ENCODE data around the gene ZSWIM4.
"Not testable (repeated sequence)": the region's sequence is repeated elsewhere in the genome, so short reads cannot be mapped to it uniquely, and the experiment has no call there.

The ZSWIM4 gene

GRCh38 chr19:13778847-13779246 lies 16.4 kb upstream of the ZSWIM4 start:
- DNase-seq: no peak

DNA sequence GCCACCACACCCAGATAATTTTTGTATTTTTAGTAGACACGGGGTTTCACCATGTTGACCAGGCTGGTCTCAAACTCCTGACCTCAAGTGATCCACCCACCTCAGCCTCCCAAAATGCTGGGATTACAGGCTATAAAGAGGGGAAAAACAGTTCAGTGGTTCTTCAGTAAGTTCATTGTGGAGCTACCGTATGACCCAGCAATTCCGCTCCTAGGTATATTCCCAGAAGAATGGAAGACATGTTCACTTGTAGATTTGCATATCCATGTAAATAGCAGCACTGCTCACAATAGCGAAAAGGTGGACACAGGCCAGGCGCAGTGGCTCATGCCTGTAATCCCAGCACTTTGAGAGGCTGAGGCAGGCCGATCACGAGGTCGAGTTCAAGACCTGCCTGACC lies 15.4 kb upstream of the ZSWIM4 start:
- not testable (repeated sequence) for DNase-seq

GRCh38 chr19:13781547-13781946 lies 13.7 kb upstream of the ZSWIM4 start:
- peak; percentile 91 for DNase-seq

DNA sequence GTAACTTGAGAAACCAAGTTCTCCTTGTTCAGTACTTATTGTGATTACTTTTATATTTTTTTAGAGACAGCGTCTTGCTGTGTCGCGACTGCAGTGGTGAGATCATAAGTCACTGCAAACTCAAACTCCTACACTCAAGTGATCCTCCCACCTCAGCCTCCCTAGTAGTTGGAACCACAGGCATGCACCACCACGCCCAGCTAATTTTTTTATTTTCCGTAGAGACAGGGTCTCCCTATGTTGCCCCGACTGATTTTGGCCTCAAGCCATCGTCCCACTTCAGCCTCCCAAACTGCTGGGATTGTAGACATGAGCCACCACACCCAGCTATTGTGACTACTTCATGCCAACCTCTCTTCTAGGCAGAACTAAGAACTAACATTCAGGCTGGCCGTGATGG lies 12.7 kb upstream of the ZSWIM4 start:
- no peak for DNase-seq

- no peak for DNase-seq
These were observed 11.4 kb upstream of the ZSWIM4 start for GRCh38 chr19:13783565-13784500.

- peak; percentile 68 for DNase-seq
These were observed 10.4 kb upstream of the ZSWIM4 start for GRCh38 chr19:13784731-13785452.

GRCh38 chr19:13788991-13789390 lies 6.3 kb upstream of the ZSWIM4 start:
- DNase-seq: peak; percentile 73

GRCh38 chr19:13790354-13790753 lies 4.9 kb upstream of the ZSWIM4 start:
- DNase-seq: peak; percentile 36

DNA sequence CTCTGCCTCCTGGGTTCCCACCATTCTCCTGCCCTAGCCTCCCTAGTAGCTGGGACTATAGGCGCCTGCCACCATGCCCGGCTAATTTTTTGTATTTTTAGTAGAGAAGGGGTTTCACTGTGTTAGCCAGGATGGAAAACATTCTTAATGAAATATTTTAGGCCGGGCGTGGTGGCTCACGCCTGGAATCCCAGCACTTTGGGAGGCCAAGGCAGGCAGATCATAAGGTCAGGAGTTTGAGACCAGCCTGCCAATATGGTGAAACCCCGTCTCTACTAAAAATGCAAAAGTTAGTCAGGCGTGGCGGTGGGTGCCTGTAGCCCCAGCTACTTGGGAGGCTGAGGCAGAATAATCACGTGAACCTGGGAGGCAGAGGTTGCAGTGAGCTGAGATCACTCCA lies 1.9 kb upstream of the ZSWIM4 start:
- DNase-seq: not testable (repeated sequence)

DNA sequence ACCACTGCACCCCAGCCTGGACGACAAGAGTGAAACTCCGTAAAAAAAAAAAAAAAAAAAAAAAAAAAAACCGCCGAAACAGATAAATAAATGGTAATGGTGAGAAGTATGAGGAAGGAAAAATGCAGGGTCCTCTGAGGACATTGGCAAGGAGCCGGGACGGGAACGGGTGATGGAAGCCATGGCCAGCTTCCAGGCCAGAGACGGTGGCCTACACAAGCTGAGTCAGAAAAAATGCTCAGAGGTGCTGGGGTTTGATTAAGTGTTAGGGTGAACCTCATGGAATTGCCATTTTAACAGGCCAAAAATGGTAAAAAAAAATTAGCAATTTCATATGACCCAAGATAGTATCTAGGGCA lies 866 bp upstream of the ZSWIM4 start:
- peak; percentile 97 for DNase-seq

DNA sequence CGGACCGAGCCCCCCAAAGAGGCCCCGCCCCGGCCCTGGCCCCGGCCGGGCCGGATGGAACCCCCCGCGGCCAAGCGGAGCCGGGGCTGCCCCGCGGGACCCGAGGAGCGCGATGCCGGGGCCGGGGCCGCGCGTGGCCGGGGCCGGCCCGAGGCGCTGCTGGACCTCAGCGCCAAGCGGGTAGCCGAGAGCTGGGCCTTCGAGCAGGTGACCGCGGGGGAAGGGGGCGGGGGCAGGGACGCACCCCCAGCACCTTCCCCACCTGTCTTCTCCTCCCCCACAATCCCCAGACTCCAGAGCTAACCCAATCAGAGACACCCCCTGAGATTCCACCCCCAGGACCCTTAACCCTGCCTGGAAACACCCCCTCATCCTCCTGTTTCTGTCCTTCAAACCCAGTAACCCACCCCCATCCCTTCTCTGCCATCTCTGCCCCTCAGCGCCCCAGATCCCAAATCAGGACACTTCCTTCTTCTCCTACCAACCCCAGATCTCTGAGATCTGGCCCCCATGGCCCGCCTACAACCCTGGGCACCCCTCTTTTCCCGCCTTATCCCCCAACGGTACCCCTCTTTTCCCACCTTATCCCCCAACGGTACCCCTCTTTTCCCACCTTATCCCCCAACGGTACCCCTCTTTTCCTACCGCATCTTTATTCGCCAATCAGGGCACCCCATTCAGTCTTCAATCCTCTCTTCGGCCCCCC lies 505 bp downstream of the ZSWIM4 start:
- no peak for DNase-seq

- peak; percentile 84 for DNase-seq
These were observed 1.2 kb downstream of the ZSWIM4 start for GRCh38 chr19:13796301-13797057.

- no peak for DNase-seq
These were observed 1.8 kb downstream of the ZSWIM4 start for GRCh38 chr19:13797058-13797440.

DNA sequence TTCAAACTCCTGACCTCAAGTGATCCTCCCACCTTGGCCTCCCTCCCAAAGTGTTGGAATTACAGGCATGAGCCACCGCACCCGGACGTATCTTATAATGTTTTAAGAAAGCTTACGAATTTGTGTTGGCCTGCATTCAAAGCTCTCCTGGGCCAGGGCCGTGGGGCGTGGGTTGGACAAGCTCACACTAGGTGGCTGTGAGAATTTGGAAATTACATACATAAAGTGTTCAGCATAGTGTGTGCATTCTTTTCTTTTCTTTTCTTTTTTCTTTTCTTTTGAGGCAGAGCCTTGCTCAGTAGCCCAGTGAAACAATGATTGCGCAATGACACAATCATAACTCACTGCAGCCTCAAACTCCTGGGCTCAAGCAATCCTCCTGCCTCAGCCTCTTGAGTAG lies 2.6 kb downstream of the ZSWIM4 start:
- peak; percentile 69 for DNase-seq

DNA sequence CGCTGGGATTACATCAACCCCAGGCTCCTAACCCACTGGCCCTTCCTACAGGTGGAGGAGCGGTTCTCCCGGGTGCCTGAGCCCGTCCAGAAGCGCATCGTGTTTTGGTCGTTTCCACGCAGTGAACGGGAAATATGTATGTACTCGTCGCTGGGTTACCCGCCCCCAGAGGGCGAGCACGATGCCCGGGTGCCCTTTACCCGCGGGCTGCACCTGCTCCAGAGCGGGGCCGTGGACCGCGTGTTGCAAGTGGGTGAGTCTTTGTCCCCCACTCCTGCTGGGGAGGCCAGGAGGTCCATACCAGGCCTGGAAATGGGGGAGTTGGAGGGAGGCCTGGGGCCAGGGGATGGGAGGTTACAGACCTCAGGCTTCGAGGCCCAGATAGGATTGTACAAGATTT lies 4.4 kb downstream of the ZSWIM4 start:
- DNase-seq: no peak

DNA sequence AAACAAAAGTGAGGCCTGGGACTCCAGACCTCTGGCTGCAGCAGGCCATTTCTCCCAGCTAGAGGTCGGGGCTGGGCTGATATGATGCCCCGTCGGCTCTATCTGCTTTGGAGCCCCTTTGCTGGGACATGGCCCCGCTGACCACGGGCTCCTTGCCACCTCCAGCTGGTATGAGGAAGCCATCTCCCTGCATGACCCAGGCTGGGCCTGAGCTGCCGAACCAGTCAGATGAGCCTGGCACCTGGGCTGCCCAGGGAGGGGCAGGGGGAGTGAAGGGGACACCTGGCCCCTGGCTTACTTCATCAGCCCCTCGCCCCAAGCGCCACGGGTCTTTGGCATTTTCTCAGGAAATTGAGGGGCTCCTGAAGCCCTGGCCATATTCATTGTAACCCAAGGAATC lies 7.8 kb downstream of the ZSWIM4 start:
- no peak for DNase-seq

DNA sequence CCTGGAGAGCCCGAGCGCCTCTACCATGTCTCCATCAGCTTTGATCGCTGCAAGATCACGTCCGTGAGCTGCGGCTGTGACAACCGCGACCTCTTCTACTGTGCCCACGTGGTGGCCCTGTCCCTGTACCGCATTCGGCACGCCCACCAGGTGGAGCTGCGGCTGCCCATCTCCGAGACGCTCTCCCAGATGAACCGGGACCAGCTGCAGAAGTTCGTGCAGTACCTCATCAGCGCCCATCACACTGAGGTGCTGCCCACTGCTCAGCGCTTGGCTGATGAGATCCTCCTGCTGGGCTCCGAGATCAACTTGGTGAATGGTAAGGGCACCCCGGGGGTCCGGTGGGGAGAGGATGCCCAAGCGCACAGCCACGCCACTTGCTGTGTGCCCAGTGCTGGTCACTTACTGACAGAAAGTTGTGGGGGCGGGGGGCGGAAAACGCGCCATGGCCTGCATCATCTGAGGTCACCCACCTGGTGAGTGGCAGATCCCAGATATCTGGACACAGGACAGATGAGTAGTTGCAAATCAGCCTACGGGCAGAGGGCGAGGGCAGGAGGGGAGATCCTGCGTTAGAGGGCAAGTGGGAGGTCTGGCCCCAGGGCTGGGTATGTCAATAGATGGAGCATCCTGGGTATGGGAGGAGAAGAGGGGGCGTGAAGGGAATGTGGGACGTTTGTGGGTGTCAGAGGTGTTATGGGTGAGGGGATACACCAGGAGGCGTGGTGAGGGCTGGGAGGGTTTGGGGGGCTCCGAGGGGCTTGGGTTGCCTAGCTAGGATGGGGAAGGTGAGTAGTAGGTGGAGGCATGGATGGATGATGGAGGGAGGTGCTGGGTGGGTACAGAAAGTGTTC lies 9.8 kb downstream of the ZSWIM4 start:
- no peak for DNase-seq

DNA sequence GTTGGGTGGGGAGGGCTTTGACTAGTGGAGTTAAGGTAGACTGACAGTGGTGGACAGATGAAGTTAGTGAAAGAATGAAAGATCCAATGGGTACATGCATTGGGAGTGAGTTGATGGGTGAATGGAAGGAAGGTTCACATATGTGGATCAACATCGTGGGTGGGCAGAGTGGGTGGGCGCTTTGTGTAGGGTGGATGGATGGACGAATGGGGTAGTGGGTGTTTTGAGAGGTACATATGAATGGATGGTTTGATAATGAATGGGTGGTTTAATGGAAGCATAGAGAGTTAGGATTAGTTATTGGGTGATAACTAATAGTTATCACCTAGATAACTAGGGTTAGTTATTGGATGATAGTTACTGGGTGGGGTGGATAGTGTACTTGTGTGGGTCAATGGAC lies 11.5 kb downstream of the ZSWIM4 start:
- no peak for DNase-seq

GRCh38 chr19:13807421-13808021 lies 12.3 kb downstream of the ZSWIM4 start:
- DNase-seq: no peak

- DNase-seq: no peak
These were observed 13.6 kb downstream of the ZSWIM4 start for GRCh38 chr19:13808856-13809255.

DNA sequence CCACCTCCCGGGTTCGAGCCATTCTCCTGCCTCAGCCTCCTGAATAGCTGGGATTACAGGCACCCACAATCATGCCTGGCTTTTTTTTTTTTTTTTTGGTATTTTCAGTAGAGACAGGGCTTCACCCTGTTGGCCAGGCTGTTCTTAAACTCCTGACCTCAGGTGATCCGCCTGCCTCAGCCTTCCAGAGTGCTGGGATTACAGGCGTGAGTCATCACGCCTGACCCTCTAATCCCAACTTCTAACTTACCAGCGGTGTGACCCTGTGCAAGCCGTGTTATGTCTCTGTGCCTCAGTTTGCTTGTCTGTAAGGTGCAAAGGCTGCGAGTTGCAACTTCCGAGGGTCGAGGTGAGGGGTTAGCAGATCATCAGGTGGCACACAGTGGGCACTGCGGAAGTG lies 17.3 kb downstream of the ZSWIM4 start:
- DNase-seq: no peak
